CD4-positive, alpha-beta T cell treated with Interleukin-17A for 1 hour (primary cell): ENCODE measurements around the gene FGA.

Source experiments
- DNase-seq: peaks from one replicate; pipeline ENCODE4 v3.0.0-alpha.2; 2020

The FGA gene

GRCh38 chr4:154590329-154591006 is at the start of gene FGA:
FGA (minus strand) TSS chr4:154590742; CDS start chr4:154590687, 55 bp downstream.
- DNase-seq = no peak

DNA sequence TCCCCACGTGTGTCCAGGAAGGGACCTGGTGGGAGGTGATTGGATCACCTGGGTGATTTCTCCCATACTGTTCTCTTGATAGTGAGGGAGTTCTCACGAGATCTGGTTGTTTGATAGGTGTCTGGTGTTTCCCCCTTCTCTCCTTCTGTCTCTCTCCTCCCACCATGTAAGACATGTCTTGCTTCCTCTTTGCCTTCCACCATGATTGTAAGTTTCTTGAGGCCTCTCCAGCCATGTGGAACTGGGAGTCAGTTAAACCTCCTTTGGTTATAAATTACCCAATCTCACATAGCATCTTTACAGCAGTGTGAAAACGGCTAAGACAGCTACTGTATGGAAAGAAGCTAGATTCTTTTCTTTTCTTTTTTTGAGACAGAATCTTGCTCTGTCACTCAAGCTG is 43.5 kb upstream of the FGA start:
- no peak for DNase-seq

- no peak for DNase-seq
Observed at GRCh38 chr4:154631828-154632227, 41.3 kb upstream of the FGA start.

GRCh38 chr4:154630324-154630723 is 39.8 kb upstream of the FGA start:
- no peak for DNase-seq

- peak; percentile 23 for DNase-seq
Observed at GRCh38 chr4:154626793-154627484, 36.4 kb upstream of the FGA start.

DNA sequence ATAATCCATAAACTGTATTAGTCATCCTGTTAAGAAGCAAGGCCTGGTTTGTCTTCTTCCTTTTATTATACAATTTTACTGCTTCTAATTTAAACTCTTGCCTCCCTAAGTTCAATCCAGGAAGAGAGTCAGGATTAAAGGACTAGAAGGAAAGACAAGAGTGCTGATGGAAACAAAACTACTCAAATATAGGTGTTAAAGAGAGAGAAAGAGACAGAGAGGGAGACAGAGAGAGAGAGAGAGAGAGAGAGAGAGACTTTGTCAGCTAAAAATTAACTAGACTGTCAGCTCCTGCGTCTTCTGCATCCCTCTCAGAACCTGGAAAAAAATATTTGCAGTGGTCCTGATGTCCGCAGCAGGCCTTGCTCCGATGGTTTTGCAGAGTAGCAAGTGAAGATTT is 35.4 kb upstream of the FGA start:
- no peak for DNase-seq

GRCh38 chr4:154623995-154624394 is 33.5 kb upstream of the FGA start:
- DNase-seq = no peak

DNA sequence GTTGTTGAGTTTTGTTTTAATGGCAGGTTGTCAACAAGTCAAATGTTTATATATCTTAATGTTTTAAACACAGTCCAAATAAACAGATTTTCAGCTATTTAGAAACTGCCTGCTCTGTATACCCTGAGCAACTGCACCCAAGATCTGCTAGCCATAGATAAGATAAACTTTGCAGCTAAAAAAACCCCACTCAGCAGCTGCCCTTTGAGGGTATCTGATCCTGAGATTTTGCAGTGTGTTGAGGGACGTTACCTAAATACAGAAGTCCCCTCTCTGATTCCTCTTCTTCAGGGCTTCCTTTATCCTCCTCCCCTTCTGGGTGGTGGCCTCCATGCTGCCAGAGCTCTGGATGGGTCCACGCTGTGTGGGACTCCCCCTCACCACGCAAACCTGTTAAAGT is 32.9 kb upstream of the FGA start:
- no peak for DNase-seq

DNA sequence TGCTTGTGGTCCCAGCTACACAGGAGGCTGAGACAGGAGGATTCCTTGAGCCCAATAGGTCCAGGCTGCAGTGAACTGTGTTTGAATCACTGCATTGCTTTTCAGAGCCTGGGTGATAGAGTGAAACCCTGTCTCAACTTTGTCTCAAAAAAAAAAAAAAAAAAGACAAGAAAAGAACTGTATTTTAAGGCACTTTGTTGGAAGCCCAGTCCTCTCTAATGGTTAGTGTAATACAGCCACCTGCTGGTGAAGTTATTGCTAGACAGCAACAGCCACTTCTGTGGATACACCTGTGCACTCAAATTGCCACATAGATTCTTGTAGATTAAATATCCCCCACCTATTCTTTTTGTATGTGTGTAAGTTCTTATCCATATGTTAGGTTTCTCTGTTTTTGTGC is 32.1 kb upstream of the FGA start:
- peak; percentile 56 for DNase-seq

DNA sequence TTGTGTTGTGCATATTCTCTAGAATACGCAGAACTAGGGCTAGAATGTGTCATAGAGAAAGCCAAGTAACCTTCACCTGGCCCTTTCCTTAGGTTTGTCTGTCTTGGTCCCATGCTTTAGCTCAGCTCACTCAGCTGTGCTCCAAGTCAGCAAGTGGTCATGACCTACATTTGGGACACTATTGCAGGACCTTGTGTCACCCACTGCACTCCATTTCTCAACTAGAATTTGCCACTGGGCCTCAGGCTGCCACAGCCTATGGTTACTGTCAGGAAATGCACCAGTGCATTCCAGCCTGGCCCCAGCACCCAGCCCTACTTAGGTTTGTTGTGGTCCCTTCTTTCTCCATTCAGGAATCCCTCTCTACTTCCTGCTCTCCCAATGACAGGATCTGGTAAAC is 29.6 kb upstream of the FGA start:
- no peak for DNase-seq

DNA sequence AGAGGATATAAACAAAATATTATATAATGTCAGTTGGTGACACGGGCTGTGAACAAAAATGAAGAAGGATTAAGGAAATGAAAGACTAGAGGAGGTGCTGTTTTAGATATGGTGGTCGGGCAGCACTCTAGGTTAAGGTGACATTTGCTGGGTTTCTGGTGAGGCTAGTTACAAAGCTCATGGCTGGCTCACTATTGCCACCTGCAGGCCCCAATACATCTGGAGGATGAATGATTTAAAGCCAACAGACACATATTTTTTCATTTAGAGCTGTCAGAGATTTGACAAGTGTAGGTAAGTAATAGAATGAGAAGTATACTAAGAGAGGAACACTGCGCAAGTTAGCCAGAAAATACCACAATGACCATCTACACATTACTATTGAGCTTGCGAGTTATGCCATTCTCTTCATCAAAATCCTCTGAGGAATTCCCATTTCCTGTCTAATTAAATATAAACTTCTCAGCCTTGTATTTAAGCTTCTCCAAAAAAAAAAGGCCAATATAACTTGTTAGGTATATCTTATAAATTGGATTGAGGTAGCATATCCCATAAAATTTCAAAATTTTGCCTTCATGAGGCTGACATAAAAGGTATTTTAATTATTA is 28.3 kb upstream of the FGA start:
- DNase-seq = peak; percentile 55

DNA sequence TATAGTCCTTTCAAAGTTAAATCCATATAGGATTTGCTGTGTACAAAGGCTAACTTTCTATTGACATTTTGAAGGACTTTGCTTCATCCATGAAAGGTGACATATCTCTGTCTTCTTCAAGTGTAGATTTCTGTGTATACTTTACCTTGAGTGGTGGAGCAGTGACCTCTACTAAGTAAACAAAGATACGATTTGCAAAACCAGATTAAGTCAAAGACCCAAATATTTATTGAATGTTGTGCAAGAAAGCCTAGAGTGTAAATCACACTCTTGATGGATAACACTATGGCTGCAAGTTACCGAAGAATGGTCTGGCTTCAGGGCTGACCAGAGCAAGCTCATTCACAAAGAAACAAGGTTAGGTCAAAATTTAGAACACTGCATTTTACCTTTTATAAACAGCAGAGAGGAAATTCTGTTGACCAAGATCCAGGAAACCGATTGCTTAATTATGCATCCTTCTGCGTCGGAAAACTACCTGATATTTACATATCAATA is 27.3 kb upstream of the FGA start:
- DNase-seq = no peak

DNA sequence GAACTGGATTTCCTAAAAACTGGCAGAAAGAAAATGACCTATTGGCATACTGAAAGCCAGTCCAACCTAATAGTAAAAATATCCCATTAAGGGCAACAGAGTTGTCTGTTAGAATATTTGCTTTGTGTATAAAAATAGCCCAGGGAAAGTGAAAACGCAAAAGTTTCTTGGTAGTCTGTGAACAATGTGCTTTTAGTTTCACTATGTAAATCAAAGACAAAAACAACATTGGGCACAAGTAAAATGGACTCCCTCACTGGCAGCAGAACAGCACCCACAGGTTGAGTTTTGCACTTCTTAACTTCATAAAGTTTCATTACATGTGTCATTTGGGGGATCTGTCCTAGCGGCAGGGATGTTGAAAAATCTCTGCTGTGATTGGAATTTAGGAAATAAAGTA is 26.2 kb upstream of the FGA start:
- DNase-seq = peak; percentile 9

DNA sequence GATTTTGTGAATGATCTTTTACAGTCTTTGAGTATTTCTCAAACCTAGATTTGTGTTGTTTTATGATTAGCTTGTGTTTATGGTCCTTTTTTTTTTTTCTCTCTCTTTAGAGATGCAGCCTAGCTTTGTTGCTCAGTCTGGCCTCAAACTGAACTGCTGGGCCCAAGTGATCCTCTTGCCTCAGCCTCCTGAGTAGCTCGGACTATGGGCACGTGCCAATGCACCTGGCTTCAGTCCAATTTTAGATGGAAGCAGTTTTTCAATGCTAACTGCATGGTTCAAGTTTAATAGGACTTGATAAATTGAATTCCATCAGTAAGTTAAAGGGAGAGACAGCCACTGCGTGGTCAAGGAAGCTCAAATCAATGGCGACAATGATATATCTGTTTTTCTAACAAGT is 25.7 kb upstream of the FGA start:
- DNase-seq = no peak

- no peak for DNase-seq
Observed at GRCh38 chr4:154615211-154615610, 24.7 kb upstream of the FGA start.

- DNase-seq = no peak
Observed at GRCh38 chr4:154614306-154614705, 23.8 kb upstream of the FGA start.

- DNase-seq = no peak
Observed at GRCh38 chr4:154612472-154613414, 22.2 kb upstream of the FGA start, which contains the start of gene FGG. FGG (minus strand) TSS chr4:154612656; CDS start chr4:154612609, 47 bp downstream.

DNA sequence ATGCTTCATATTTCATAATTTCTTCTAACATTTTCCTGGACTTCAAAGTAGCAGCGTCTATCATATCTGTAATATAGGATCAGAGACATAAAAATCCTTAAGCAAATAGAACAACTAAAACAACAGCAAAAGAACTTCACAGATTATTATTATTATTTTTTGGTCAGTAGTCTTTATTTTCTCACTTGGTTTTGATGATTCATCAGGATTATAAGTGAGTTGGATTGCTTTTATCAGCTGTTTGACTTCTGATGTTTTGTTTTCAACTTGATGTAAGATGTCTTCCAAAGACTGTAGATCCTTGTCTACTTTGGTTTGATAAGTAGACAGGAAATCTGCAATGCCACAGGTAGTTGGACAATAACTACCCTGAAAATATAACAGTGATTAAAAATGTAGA is 21.3 kb upstream of the FGA start:
- DNase-seq = no peak

- no peak for DNase-seq
Observed at GRCh38 chr4:154610582-154610981, 20.0 kb upstream of the FGA start.

DNA sequence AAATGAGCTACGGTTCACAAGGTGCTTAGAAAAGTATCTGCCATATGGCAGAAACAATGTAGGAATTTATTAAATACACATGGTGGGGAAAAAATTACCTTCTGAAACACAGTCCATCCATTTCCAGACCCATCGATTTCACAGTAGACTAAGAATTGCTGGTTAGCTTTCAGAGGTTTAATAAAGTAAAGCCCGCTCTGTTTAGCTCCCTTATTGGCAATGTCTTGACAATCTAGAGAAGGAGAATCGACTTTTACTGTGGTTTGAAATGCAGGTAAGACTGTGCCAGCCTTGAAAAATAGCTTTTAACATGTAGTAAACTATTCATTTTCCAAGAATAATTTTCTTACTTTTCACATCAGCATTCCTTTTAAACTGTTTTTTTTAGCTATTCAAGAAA is 19.0 kb upstream of the FGA start:
- DNase-seq = no peak

DNA sequence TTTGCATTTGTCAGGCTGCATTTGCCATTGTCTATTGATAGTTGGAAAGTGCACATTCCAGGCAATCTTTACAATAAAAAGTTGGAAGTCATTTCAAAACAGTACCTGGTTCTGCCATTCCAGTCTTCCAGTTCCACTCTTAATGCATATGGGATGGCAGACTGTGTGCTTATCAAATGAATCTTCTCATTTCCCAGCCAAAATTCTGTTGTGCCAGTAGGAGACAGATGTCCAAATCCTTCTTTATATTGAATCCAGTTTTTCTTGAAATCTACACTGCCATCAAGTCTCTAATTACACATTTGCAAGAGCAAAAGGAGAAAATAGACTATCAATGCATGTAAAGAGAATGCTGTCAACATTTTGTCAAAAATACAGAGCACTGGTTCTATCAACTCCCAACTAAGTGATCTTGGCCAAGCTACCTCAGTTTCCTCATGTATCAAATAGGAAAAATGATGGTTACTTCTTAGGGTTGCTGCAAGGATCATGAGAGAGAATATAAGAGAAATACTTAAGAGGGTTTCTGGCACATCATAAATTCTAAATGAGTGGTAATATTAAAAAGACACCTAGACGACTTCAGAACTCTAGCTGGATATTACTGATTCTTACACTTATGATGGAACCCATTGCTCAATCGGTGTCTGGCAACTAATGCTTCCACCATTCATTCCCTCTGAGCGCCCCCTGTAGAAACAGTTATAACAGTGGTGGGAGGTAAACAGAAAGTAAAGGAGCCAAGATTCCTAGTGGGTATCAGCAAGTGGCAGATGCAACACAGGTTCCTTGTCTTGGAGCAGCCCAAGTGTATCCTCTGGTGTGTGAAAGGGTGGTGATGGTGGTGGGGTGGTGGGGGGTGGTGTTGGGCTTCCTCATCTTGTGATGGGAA is 18.1 kb upstream of the FGA start:
- no peak for DNase-seq
